GM20431 (cell line): Measurements from ENCODE around the gene SOX12.

Source experiments
- in situ Hi-C: fragments of 300-500 bp; cut with MseI, MboI; formaldehyde crosslinking; loops from one replicate; pipeline ENCODE4 v1.15.0; 2020; ENCODE audit warnings: low sequenced_read_pairs; ENCODE audit not compliant: unreplicated experiment

Gene SOX12

GRCh38 chr20:300345-300990 lies 24.9 kb upstream of the SOX12 start:
- in situ Hi-C loops: no loop called here

GRCh38 chr20:301886-302848 lies 23.2 kb upstream of the SOX12 start:
- in situ Hi-C loops: no loop called here

- in situ Hi-C loops: no loop called here
Measured at GRCh38 chr20:305745-306144, 19.6 kb upstream of the SOX12 start.

- in situ Hi-C loops: no loop called here
Measured at GRCh38 chr20:308427-309038, 16.8 kb upstream of the SOX12 start.

- in situ Hi-C loops: no loop called here
Measured at GRCh38 chr20:309306-309840, 16.0 kb upstream of the SOX12 start.

GRCh38 chr20:309841-310644 lies 15.3 kb upstream of the SOX12 start:
- in situ Hi-C loops: no loop called here

- in situ Hi-C loops: no loop called here
Measured at GRCh38 chr20:310645-311044, 14.7 kb upstream of the SOX12 start.

- in situ Hi-C loops: no loop called here
Measured at GRCh38 chr20:311609-312008, 13.7 kb upstream of the SOX12 start.

- in situ Hi-C loops: no loop called here
Measured at GRCh38 chr20:312067-312466, 13.3 kb upstream of the SOX12 start.

- in situ Hi-C loops: no loop called here
Measured at GRCh38 chr20:312866-313265, 12.5 kb upstream of the SOX12 start.

GRCh38 chr20:313402-313801 lies 11.9 kb upstream of the SOX12 start:
- in situ Hi-C loops: no loop called here

GRCh38 chr20:313948-314347 lies 11.4 kb upstream of the SOX12 start:
- in situ Hi-C loops: no loop called here

- in situ Hi-C loops: no loop called here
Measured at GRCh38 chr20:316316-317068, 8.9 kb upstream of the SOX12 start.

GRCh38 chr20:324177-325044 lies 941 bp upstream of the SOX12 start:
- in situ Hi-C loops: no loop called here

- in situ Hi-C loops: no loop called here
Measured at GRCh38 chr20:325889-326644, 715 bp downstream of the SOX12 start.

- in situ Hi-C loops: no loop called here
Measured at GRCh38 chr20:326645-327185, 1.4 kb downstream of the SOX12 start.
